Karpas-422 (cell line): Measurements from ENCODE around the gene TMEM258. TPM values are rescaled to one million over a fixed set of nuclear protein-coding genes. Genes with fewer than 3 reads are reported as not detected.

Experiments used
- DNase-seq: peaks from one replicate; pipeline ENCODE4 v3.0.0-alpha.2; 2015
- H2AFZ ChIP-seq: fragments of 200-600 bp; sonication (generic); 2 replicates; pipeline ENCODE4 v1.6.1; 2014; ENCODE audit warnings: antibody characterized with exemption, low read length, mixed read lengths
- H3K27ac ChIP-seq: fragments of 200-600 bp; sonication (generic); 2 replicates; pipeline ENCODE4 v1.5.1; 2014; ENCODE audit warnings: mild to moderate bottlenecking, low read length, moderate library complexity
- H3K27me3 ChIP-seq: fragments of 200-600 bp; sonication (generic); 2 replicates; pipeline ENCODE4 v1.6.1; 2014; ENCODE audit warnings: low read length, mixed read lengths
- H3K36me3 ChIP-seq: fragments of 200-600 bp; sonication (generic); 2 replicates; pipeline ENCODE4 v1.6.1; 2014; ENCODE audit warnings: low read length, mixed read lengths; ENCODE audit not compliant: insufficient read depth
- H3K4me1 ChIP-seq: fragments of 200-600 bp; sonication (generic); 2 replicates; pipeline ENCODE4 v1.6.1; 2014; ENCODE audit warnings: mild to moderate bottlenecking, low read length, mixed read lengths
- H3K4me2 ChIP-seq: fragments of 200-600 bp; sonication (generic); 2 replicates; pipeline ENCODE4 v1.6.1; 2014; ENCODE audit warnings: low read length, low read depth, mild to moderate bottlenecking; ENCODE audit not compliant: poor library complexity, severe bottlenecking
- H3K4me3 ChIP-seq: fragments of 200-600 bp; sonication (generic); 2 replicates; pipeline ENCODE4 v1.5.1; 2014; ENCODE audit warnings: mild to moderate bottlenecking, antibody characterized with exemption, low read length, mixed read lengths
- H3K79me2 ChIP-seq: fragments of 200-600 bp; sonication (generic); 2 replicates; pipeline ENCODE4 v1.6.1; 2014; ENCODE audit warnings: mild to moderate bottlenecking, low read length, mixed read lengths
- H3K9ac ChIP-seq: fragments of 200-600 bp; sonication (generic); 2 replicates; pipeline ENCODE4 v1.6.0; 2014; ENCODE audit warnings: low read length
- H3K9me2 ChIP-seq: fragments of 200-600 bp; sonication (generic), shearing (Covaris generic); replicated peaks from 2 replicates; pipeline ENCODE4 v1.6.0; 2014; ENCODE audit warnings: mild to moderate bottlenecking, low read length, moderate library complexity; ENCODE audit not compliant: insufficient read depth
- H3K9me3 ChIP-seq: fragments of 300-700, 200-600 bp; sonication (generic); 2 replicates; pipeline ENCODE4 v1.6.1; 2014; ENCODE audit warnings: low read length, mixed read lengths
- H4K20me1 ChIP-seq: fragments of 200-600 bp; sonication (generic); 2 replicates; pipeline ENCODE4 v1.6.1; 2014; ENCODE audit warnings: mild to moderate bottlenecking, antibody characterized with exemption, low read length, low read depth; ENCODE audit not compliant: insufficient read depth
- total RNA-seq: library from RNA; depleted of rRNA; stranded (reverse); fragments of >200 nt; shearing (Covaris generic); gene quantifications from 2 replicates; pipeline ENCODE4 v1.2.3, GENCODE V29; 2014; ENCODE audit warnings: low replicate concordance

The TMEM258 gene
- total RNA-seq, 1 experiment from 2014 or later, result 303 TPM

DNA sequence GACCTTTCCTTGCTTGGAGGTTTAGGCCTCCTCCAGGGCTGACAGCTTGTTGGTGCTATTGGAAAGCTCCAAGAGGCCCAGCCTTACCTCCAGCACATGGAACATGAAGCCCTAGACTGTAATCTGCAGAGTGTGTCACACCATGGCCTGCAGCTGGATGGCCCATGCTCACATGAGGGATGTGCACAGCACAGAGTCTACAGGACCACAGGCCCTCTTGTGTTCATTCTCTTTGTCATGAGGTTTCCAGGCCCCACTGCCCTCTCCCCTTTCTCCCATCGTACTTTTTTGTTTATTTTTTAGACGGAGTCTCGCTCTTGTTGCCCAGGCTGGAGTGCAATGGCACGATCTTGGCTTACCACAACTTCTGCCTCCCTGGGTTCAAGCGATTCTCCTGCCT lies 14.4 kb upstream of the TMEM258 start:
- Histone ChIP-seq H3K9me2 (no peaks in the 10 kb centered on the region), H2AFZ (no peak overlapping the region), H3K4me1 (no peaks in the 10 kb centered on the region), H4K20me1 (0 out of 2 replicates have a peak, but pooled peaks cover 4% of the 10 kb centered on the region), H3K4me3 (no peak overlapping the region), H3K9ac (no peak overlapping the region), H3K79me2 (no peaks in the 10 kb centered on the region), H3K4me2 (no peak overlapping the region), H3K9me3 (no peaks in the 10 kb centered on the region), H3K27me3 (no peaks in the 10 kb centered on the region), H3K36me3 (peaks cover 8% of the 10 kb centered on the region; the same call in 1 of the 2 replicates), H3K27ac (no peak overlapping the region)
- DNase-seq, result no peak

DNA sequence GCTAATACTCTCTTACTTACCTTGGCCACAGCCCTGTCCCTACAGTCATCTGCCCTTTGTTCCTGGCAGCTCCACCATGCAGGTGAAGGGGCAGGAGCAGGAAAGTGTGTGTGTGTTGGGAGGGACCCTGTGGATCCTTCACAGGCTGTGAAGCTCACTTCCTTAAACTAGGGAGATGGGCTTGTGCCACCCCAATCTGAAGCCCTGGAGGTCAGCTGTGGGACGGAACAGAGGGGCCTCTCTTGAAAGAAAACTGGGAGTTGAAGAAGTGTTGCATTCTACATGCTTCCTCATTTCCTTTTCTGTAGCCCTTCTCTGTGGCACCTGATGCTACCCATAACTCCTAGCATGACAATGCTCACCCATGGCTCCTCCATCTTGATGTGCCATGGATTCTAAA lies 12.7 kb upstream of the TMEM258 start:
- no peak overlapping the region for H3K4me2 ChIP-seq
- peaks cover 14% of the 10 kb centered on the region; the same call in 1 of the 2 replicates for H3K36me3 ChIP-seq
- no peak for DNase-seq
- no peak overlapping the region for H2AFZ ChIP-seq
- H3K9ac ChIP-seq, result no peak overlapping the region
- no peaks in the 10 kb centered on the region for H3K9me2 ChIP-seq
- no peaks in the 10 kb centered on the region for H3K9me3 ChIP-seq
- H3K79me2 ChIP-seq, result no peaks in the 10 kb centered on the region
- 0 out of 2 replicates have a peak, but pooled peaks cover 4% of the 10 kb centered on the region for H4K20me1 ChIP-seq
- no peak overlapping the region for H3K4me3 ChIP-seq
- H3K27me3 ChIP-seq, result no peaks in the 10 kb centered on the region
- H3K27ac ChIP-seq, result no peak overlapping the region
- H3K4me1 ChIP-seq, result peaks cover 4% of the 10 kb centered on the region; the same call in 1 of the 2 replicates

DNA sequence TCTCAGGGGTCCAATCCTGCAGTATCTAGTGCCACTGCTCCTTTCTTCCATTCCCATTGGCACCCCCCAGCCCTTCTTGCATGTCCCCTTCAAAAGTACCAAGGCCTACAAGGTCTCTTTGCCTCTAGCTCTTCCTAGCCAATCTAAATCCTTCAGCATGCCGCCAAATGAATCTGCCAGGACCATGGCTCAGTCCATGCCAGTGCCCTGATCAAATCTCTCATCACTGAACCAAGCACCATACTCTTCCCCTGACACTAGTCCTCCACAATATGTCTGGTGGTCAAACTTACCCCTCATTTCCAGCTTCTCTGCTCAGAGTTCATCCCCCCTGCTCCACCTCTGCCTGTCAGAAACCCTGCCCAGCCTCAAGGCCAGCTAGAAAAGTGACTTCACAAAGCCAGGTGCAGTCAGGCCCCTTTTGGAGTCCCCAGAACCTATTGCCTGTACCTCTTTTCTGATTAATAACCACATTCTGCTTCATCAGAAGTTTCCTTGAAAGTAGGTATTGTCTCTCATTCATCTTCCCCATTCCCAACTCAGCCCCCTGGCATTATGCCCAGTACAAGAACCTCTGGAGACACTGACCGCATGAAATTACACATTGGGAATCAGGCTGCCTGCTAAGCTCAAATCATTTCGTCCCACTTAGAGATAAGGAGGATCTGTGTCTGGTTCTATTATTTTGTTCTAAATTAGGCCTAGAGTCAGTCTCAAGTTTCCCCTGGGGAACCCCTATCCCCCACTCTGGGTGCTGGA lies 11.7 kb upstream of the TMEM258 start:
- no peak overlapping the region for H3K4me3 ChIP-seq
- peaks cover 6% of the 10 kb centered on the region; the same call in 1 of the 2 replicates for H3K36me3 ChIP-seq
- no peak overlapping the region for H3K27ac ChIP-seq
- no peaks in the 10 kb centered on the region; the same call in 1 of the 2 replicates for H3K79me2 ChIP-seq
- no peak overlapping the region for H2AFZ ChIP-seq
- H4K20me1 ChIP-seq, result 0 out of 2 replicates have a peak, but pooled peaks cover 4% of the 10 kb centered on the region
- no peaks in the 10 kb centered on the region for H3K9me3 ChIP-seq
- no peaks in the 10 kb centered on the region for H3K9me2 ChIP-seq
- no peak overlapping the region for H3K9ac ChIP-seq
- no peak for DNase-seq
- H3K4me2 ChIP-seq, result no peak overlapping the region
- H3K4me1 ChIP-seq, result peaks cover 4% of the 10 kb centered on the region; the same call in 1 of the 2 replicates
- H3K27me3 ChIP-seq, result no peaks in the 10 kb centered on the region

DNA sequence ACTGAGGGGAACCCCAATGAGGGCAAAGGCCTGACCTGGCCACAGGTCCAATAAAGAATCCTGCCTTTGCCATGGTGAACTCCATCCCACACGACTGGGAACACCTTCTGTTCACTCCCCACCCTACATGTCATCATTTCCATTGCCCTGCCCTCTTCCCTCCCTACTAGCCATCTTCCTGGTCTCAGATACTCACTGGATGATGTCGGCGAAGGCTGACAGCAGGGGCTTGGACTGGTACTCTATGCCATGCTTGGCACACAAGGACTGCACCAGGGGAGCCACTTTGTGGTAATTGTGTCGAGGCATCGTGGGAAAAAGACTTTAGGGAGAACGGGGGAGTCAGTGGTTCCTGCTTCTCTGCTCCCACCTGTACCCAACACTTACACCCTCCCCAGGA lies 10.2 kb upstream of the TMEM258 start:
- H3K36me3 ChIP-seq, result peaks cover 13% of the 10 kb centered on the region; the same call in 1 of the 2 replicates
- H3K4me2 ChIP-seq, result no peak overlapping the region
- H2AFZ ChIP-seq, result no peak overlapping the region
- no peaks in the 10 kb centered on the region for H3K27me3 ChIP-seq
- peaks cover 7% of the 10 kb centered on the region for H3K79me2 ChIP-seq
- 0 out of 2 replicates have a peak, but pooled peaks cover 4% of the 10 kb centered on the region for H4K20me1 ChIP-seq
- H3K4me3 ChIP-seq, result no peak overlapping the region
- peaks cover 4% of the 10 kb centered on the region; the same call in 1 of the 2 replicates for H3K4me1 ChIP-seq
- no peak for DNase-seq
- H3K9ac ChIP-seq, result no peak overlapping the region
- H3K9me2 ChIP-seq, result no peaks in the 10 kb centered on the region
- H3K9me3 ChIP-seq, result no peaks in the 10 kb centered on the region
- no peak overlapping the region for H3K27ac ChIP-seq

DNA sequence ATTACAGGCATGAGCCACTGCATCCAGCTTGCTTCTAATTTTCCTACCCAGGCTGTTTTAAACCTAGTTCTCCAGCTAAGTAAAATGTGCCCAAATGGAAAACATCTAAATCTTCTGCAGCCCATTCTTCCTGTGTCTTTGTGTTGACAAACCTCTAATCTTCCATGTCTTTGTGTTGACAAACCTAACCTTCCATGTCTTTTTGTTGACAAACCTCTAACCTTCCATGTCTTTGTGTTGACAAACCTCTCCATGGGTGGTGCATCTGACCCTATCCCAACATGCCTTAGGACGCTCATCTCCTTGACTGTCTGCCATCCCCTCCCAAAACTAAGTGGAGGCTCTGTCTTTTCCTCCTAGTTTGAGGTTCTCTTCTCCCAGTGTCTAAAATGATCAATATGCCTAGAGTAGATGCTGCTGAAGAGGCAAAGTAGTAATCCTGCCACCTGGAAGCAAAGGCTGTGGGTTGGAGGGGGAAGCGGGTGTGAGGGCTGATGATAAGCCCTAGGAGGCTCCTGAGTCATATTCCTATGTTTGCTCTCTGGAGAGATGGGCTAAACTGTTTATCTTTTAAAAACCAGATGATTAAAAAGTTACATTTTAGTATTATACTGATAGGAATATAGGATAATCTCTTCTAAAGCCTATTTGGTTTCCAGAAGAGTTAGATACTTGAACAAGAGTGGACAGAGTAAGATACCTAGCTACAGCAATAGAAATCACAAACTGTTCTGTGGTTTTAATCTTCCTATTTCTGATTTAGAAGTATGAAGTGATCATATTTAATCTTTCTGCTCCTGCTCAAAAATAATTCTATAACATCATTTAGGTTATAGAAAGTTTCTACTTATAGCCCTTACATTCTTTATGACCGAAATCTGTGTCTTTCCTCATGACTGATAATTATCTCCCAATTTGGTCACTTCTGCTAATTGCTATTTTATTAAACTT lies 8.2 kb upstream of the TMEM258 start:
- Histone ChIP-seq H3K36me3 (peaks cover 18% of the 10 kb centered on the region; the same call in 1 of the 2 replicates), H3K27ac (0 out of 2 replicates have a peak overlapping the region, but pooled peaks have one; percentile 15), H4K20me1 (0 out of 2 replicates have a peak, but pooled peaks cover 4% of the 10 kb centered on the region), H3K9me2 (no peaks in the 10 kb centered on the region), H3K4me1 (peaks cover 7% of the 10 kb centered on the region), H3K9ac (no peak overlapping the region), H3K4me2 (no peak overlapping the region), H3K79me2 (peaks cover 25% of the 10 kb centered on the region), H3K9me3 (no peaks in the 10 kb centered on the region), H2AFZ (no peak overlapping the region), H3K4me3 (no peak overlapping the region), H3K27me3 (no peaks in the 10 kb centered on the region)
- no peak for DNase-seq

DNA sequence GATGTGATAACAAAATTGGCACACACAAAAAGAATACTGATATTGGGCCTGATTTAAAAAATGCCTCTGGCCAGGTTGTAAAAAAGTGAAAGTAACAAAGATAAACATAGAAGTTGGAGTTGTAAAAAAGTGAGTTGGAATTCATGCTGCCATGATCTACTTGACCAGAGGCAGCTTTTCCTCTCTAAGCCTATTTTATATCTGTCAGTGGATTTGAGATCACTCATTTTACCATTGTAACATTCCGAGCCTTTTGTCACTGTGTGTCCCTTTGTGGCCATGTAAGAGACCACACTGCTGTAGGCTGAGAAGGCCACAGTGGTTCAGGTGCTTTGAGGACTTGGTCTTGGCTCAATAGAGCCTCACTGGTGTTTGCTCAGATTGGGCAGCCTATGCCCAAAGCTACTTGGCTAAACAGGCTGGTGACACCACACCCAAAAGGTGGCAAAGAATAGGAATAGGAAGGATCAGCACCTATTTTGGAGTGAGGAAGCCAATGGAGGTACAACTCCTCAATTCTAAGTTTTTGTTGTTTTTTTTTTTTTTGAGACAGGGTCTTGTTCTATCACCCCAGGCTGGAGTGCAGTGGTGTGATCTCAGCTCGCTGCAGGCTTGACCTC lies 7.4 kb upstream of the TMEM258 start:
- Histone ChIP-seq H2AFZ (no peak overlapping the region), H4K20me1 (0 out of 2 replicates have a peak, but pooled peaks cover 7% of the 10 kb centered on the region), H3K27me3 (no peaks in the 10 kb centered on the region), H3K9me2 (no peaks in the 10 kb centered on the region), H3K79me2 (peaks cover 33% of the 10 kb centered on the region), H3K9me3 (no peaks in the 10 kb centered on the region), H3K36me3 (peaks cover 25% of the 10 kb centered on the region), H3K4me3 (no peak overlapping the region), H3K9ac (no peak overlapping the region), H3K4me1 (peaks cover 11% of the 10 kb centered on the region), H3K4me2 (no peak overlapping the region), H3K27ac (no peak overlapping the region)
- no peak for DNase-seq

DNA sequence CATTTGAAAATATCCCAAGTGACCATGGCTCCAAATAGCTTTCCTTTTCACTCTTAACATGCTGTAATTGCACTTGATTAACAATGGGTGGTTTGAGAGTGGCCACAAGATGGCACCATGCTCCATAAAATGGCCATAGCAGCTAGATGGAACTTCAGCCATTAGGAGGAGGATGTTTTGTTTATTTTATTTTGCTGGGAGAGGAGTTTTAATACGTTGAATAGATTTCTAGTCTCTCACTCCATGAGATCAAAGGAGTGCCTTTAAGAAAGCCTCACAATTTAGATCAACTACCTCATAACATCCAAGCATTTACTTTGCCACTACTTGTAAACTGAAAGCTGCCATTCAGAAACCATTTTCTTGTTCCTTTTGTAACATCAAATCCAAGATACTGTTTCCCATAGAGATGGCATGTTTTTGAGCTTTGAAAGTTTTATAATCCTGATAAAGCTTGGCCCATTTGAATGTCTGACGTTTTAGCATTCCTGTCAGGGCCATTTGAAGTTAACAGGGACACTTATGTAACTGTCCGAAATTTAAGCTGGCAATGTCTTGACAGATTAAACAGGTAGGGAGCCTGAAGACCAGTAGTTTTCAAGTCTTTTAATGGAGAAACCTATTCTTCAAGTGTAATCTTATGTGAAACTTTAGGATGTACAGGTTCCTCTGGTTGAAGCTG lies 5.0 kb upstream of the TMEM258 start:
- H3K9me2 ChIP-seq, result no peaks in the 10 kb centered on the region
- H3K36me3 ChIP-seq, result peaks cover 29% of the 10 kb centered on the region
- H2AFZ ChIP-seq, result no peak overlapping the region
- H3K4me1 ChIP-seq, result peaks cover 23% of the 10 kb centered on the region
- H3K4me3 ChIP-seq, result no peak overlapping the region
- peak; percentile 88 for DNase-seq
- H3K9ac ChIP-seq, result no peak overlapping the region
- no peak overlapping the region for H3K4me2 ChIP-seq
- no peak overlapping the region for H3K27ac ChIP-seq
- no peaks in the 10 kb centered on the region for H3K27me3 ChIP-seq
- peaks cover 7% of the 10 kb centered on the region; the same call in 1 of the 2 replicates for H4K20me1 ChIP-seq
- H3K79me2 ChIP-seq, result peaks cover 54% of the 10 kb centered on the region
- no peaks in the 10 kb centered on the region for H3K9me3 ChIP-seq
